GM23248 (cell line): ENCODE results near the gene SIRT7. TPM values are rescaled to one million over a fixed set of nuclear protein-coding genes. Genes with fewer than 3 reads are reported as not detected.

Source experiments
- DNase-seq: peaks from one replicate; pipeline ENCODE4 v3.0.0-alpha.2; 2015
- H2AFZ ChIP-seq: fragments of 200-600 bp; sonication (generic); 2 replicates; pipeline ENCODE4 v1.6.1; 2016; ENCODE audit warnings: antibody characterized with exemption
- H3F3A ChIP-seq: fragments of 200-600 bp; sonication (generic); 2 replicates; pipeline ENCODE4 v1.6.1; 2016; ENCODE audit warnings: mild to moderate bottlenecking, antibody characterized with exemption, mixed run types; ENCODE audit not compliant: insufficient read depth
- H3K27ac ChIP-seq: fragments of 200-600 bp; sonication (generic); 2 replicates; pipeline ENCODE4 v1.5.1; 2016; ENCODE audit warnings: mild to moderate bottlenecking
- H3K27me3 ChIP-seq: fragments of 200-600 bp; sonication (generic); replicated peaks from 2 replicates; pipeline ENCODE4 v1.6.1; 2016; ENCODE audit warnings: mild to moderate bottlenecking; ENCODE audit not compliant: insufficient read depth
- H3K36me3 ChIP-seq: fragments of 200-600 bp; sonication (generic); 2 replicates; pipeline ENCODE4 v1.6.1; 2016; ENCODE audit warnings: low read depth, mild to moderate bottlenecking
- H3K4me1 ChIP-seq: fragments of 200-600 bp; sonication (generic); 2 replicates; pipeline ENCODE4 v1.6.1; 2016; ENCODE audit warnings: mild to moderate bottlenecking; ENCODE audit not compliant: insufficient read depth
- H3K4me2 ChIP-seq: fragments of 200-600 bp; sonication (generic); one replicate; pipeline ENCODE4 v1.6.1; 2016; ENCODE audit warnings: mild to moderate bottlenecking; ENCODE audit not compliant: unreplicated experiment
- H3K4me3 ChIP-seq: fragments of 200-600 bp; sonication (generic); 2 replicates; pipeline ENCODE4 v1.5.1; 2016; ENCODE audit warnings: mild to moderate bottlenecking
- H3K79me2 ChIP-seq: fragments of 200-600 bp; sonication (generic); 2 replicates; pipeline ENCODE4 v1.6.1; 2016; ENCODE audit warnings: mild to moderate bottlenecking; ENCODE audit not compliant: insufficient read depth
- H3K9ac ChIP-seq: fragments of 200-600 bp; sonication (generic); 2 replicates; pipeline ENCODE4 v1.6.1; 2016; ENCODE audit warnings: mild to moderate bottlenecking
- H3K9me2 ChIP-seq: fragments of 200-600 bp; sonication (generic); 2 replicates; pipeline ENCODE4 v1.6.1; 2016; ENCODE audit warnings: mixed run types, mild to moderate bottlenecking, moderate library complexity; ENCODE audit not compliant: insufficient read depth
- H3K9me3 ChIP-seq: fragments of 200-600 bp; sonication (generic); one replicate; pipeline ENCODE4 v1.6.1; 2017; ENCODE audit warnings: low read depth
- H4K20me1 ChIP-seq: fragments of 200-600 bp; sonication (generic); 2 replicates; pipeline ENCODE4 v1.6.0; 2016; ENCODE audit not compliant: insufficient read depth
- EZH2 ChIP-seq: fragments of 200-600 bp; sonication (generic); IDR thresholded peaks from 2 replicates; pipeline ENCODE4 v1.6.1; 2018; ENCODE audit warnings: antibody characterized with exemption, mild to moderate bottlenecking; ENCODE audit not compliant: insufficient read depth, poor library complexity, severe bottlenecking
- EZH2phosphoT487 ChIP-seq: fragments of 200-600 bp; sonication (generic); IDR thresholded peaks from 2 replicates; pipeline ENCODE4 v1.6.1; 2018; ENCODE audit warnings: antibody characterized with exemption, moderate library complexity, mild to moderate bottlenecking, low read depth; ENCODE audit not compliant: insufficient read depth
- WGBS, 2 experiments: methylation state at CpG; one replicate each; pipeline ENCODE4 v1.1.6; 2015 to 2017; ENCODE audit warnings: low lambda C conversion rate in 2 of 2, low coverage in 1 of 2; ENCODE audit errors: missing lambda C conversion rate in 2 of 2; 5-methylcytosine and 5-hydroxymethylcytosine counted together
- in situ Hi-C: fragments of 300-500 bp; cut with MboI; formaldehyde crosslinking; loops from 2 replicates; pipeline ENCODE4 v1.15.0; 2020
- polyA plus RNA-seq: library from polyadenylated mRNA; unstranded; fragments of >200 nt; fragmentation: Nextera tagmentation; extraction: Ambion mirVana; gene quantifications from 2 replicates; pipeline ENCODE4 v1.2.1, GENCODE V29; 2016
- total RNA-seq: library from RNA; depleted of rRNA; stranded (reverse); fragments of >200 nt; shearing (Covaris generic); gene quantifications from 2 replicates; pipeline ENCODE4 v1.2.3, GENCODE V29; 2014

The SIRT7 gene
- total and polyA plus RNA-seq, 2 experiments from 2014 or later: 11.4 to 13.1 TPM

DNA sequence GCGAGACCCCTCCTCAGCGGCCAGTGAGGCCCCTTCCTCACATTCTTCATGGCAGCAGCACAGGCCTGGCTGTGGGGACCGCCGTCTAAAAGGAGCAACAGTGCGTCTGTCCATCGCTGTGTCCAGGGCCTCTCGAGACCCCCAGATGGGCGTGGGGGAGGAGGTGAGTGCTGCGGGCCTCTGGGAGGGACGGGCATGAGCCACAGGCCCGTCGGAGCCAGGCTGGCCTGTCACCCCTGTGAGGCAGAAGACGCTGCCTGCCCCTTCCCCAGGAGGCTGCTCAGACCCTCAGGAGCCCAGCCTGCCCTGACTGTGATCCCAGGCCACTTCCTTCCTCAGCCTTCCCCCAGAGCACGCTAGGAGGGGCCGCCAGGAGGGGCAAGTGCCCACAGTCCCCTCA is 21.2 kb upstream of the SIRT7 start:
- WGBS, 2 experiments: 87 to 88% methylated on average over 15 of the region's 15 CpGs
- DNase-seq: no peak
- Histone ChIP-seq H3K27me3 (no peaks in the 10 kb centered on the region), H3K4me2 (no peak overlapping the region), H3K9me3 (no peaks in the 10 kb centered on the region), H3K9me2 (no peaks in the 10 kb centered on the region), H3K4me3 (no peak overlapping the region), H3K27ac (no peak overlapping the region), H4K20me1 (no peaks in the 10 kb centered on the region), H2AFZ (no peak overlapping the region), H3K4me1 (0 out of 2 replicates have a peak, but pooled peaks cover 7% of the 10 kb centered on the region), H3K79me2 (peaks cover 16% of the 10 kb centered on the region), H3K9ac (no peak overlapping the region), H3F3A (no peaks in the 10 kb centered on the region), H3K36me3 (no peaks in the 10 kb centered on the region)
- no peak for TF ChIP-seq EZH2
- TF ChIP-seq EZH2phosphoT487: no peak
- in situ Hi-C loops: no loop called here

DNA sequence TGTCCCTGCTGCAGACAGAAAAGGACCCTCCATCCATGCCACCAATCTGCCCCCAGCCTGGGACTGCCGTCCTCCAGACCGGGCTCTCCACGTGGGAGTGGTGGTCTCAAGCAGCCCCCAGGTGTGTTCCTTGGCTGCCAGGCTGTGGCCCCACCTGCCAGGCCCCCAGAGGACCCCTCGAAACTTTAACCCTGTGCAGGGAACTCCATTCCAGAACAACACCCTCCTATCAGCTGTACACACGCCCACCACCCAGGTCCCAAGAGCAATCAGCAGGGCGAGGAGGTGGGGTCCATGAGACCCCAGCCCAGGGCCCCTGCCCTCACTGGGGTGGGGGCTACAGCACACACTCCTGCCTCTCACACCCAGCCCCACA is 17.7 kb upstream of the SIRT7 start:
- peak overlapping the region; percentile 82 for H3K4me2 ChIP-seq
- H3K27ac ChIP-seq: no peak overlapping the region

DNA sequence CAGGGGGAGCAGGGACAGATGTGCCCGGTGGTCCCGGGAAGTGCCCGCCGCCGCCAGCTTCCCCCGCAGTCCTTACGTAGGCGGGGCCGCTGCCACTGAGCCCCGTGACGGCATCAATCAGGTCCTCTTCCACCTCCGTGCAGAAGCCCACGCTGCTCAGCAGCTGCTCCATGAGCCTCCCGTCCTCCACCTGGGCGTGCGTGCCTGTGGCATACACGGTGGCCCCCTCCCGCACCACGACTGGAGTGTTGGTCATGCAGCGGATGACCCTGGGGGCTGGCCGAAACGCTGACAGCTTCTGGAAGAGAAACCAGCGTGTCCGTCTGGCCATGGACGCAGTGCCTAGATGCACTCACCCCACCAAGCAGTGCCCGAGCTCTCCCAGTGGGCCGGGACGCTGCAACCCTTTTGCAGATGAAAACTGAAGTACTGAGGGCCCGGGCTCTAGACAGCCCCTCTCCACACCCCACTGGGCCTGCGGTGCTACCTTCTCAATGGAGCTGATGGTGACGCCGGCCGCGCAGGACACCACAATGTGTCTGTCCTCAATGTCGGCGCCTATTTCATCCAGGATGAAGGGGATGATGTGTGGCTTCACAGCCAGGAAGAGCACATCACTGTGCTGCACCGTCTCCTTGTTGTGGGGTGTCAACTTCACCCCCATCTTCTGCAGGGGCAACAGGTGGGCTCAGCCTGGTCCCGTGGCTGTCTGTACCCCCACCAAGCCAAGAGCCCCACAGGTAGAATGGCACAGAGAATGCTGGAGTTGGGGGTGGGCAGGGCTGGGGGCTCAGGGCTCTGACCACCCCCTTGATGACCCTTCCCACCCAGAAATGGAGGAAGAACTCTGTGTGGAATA is 17.1 kb upstream of the SIRT7 start:
- Histone ChIP-seq H3K4me2 (no peak overlapping the region), H3K27ac (no peak overlapping the region), H3K36me3 (no peaks in the 10 kb centered on the region), H3K9me2 (no peaks in the 10 kb centered on the region), H2AFZ (no peak overlapping the region), H3K27me3 (no peaks in the 10 kb centered on the region), H3K4me1 (0 out of 2 replicates have a peak, but pooled peaks cover 7% of the 10 kb centered on the region), H3K4me3 (0 out of 2 replicates have a peak overlapping the region, but pooled peaks have one; percentile 86), H3K79me2 (peaks cover 16% of the 10 kb centered on the region), H3K9ac (no peak overlapping the region), H3K9me3 (no peaks in the 10 kb centered on the region), H4K20me1 (no peaks in the 10 kb centered on the region), H3F3A (no peaks in the 10 kb centered on the region)
- in situ Hi-C loops: no loop called here
- TF ChIP-seq EZH2 (no peak), EZH2phosphoT487 (no peak)
- no peak for DNase-seq
- 87 to 91% methylated on average over 31 to 38 of the region's 38 CpGs for WGBS, 2 experiments

More for the DNA sequence above, 17.7 kb upstream of the SIRT7 start:
- 89 to 95% methylated on average over 5 to 6 of the region's 6 CpGs for WGBS, 2 experiments
- H3K4me1 ChIP-seq: 0 out of 2 replicates have a peak, but pooled peaks cover 7% of the 10 kb centered on the region
- peak overlapping the region; percentile 28; the same call in 1 of the 2 replicates for H3K9ac ChIP-seq
- H4K20me1 ChIP-seq: no peaks in the 10 kb centered on the region
- H3K79me2 ChIP-seq: peaks cover 16% of the 10 kb centered on the region
- no peaks in the 10 kb centered on the region for H3K27me3 ChIP-seq
- no peak for DNase-seq
- in situ Hi-C loops: no loop called here
- no peaks in the 10 kb centered on the region for H3K9me3 ChIP-seq
- H3K4me3 ChIP-seq: peak overlapping the region; percentile 86
- TF ChIP-seq EZH2 (no peak), EZH2phosphoT487 (no peak)
- no peaks in the 10 kb centered on the region for H3K36me3 ChIP-seq
- H2AFZ ChIP-seq: no peak overlapping the region
- H3F3A ChIP-seq: no peaks in the 10 kb centered on the region
- no peaks in the 10 kb centered on the region for H3K9me2 ChIP-seq

- TF ChIP-seq EZH2 (no peak), EZH2phosphoT487 (no peak)
- Histone ChIP-seq H3K4me2 (no peak overlapping the region), H3K27me3 (no peaks in the 10 kb centered on the region), H3K4me3 (no peak overlapping the region), H3F3A (no peaks in the 10 kb centered on the region), H3K9ac (no peak overlapping the region), H3K9me3 (no peaks in the 10 kb centered on the region), H3K79me2 (peaks cover 16% of the 10 kb centered on the region), H4K20me1 (no peaks in the 10 kb centered on the region), H2AFZ (no peak overlapping the region), H3K36me3 (no peaks in the 10 kb centered on the region), H3K4me1 (0 out of 2 replicates have a peak, but pooled peaks cover 7% of the 10 kb centered on the region), H3K27ac (no peak overlapping the region), H3K9me2 (no peaks in the 10 kb centered on the region)
- DNase-seq: no peak
- in situ Hi-C loops: no loop called here
- WGBS, 2 experiments: 94 to 96% methylated on average over 22 to 23 of the region's 23 CpGs
Observed at GRCh38 chr17:81934098-81934757, 16.3 kb upstream of the SIRT7 start.
